GM12878 (cell line): Measurements from ENCODE around the gene AGBL4. TPM values are rescaled to one million over a fixed set of nuclear protein-coding genes. Genes with fewer than 3 reads are reported as not detected.

ENCODE experiments used
- ATAC-seq: fragments of 200-7000 bp; cut with Tn5 transposase; 3 replicates; pipeline ENCODE4 v1.9.1; 2020; ENCODE audit warnings: mild to moderate bottlenecking, moderate library complexity
- BruUV-seq: library from RNA; stranded (reverse); fragments of 400-500 nt; replicated peaks from 2 replicates; lab custom pipeline; 2021; lab: Mats Ljungman, UMichigan
- CTCF ChIA-PET: fragments of 300-600 bp; sonication (Branson Sonifier 250); formaldehyde crosslinking; extraction: SDS; loops from one replicate; lab custom pipeline; 2021; ENCODE audit warnings: inconsistent platforms; lab: Yijun Ruan, JAX
- POLR2A ChIA-PET: fragments of 350-600 bp; formaldehyde crosslinking; extraction: SDS; loops from one replicate; lab custom pipeline; 2021; ENCODE audit warnings: inconsistent platforms; lab: Charles Lee
- RAD21 ChIA-PET: fragments of 300-600 bp; sonication (Branson Sonifier 250); formaldehyde crosslinking; loops from one replicate; lab custom pipeline; 2023; ENCODE audit warnings: antibody characterized with exemption; ENCODE audit not compliant: unreplicated experiment; lab: Charles Lee
- SMC1A ChIA-PET: fragments of 300-600 bp; sonication (Branson Sonifier 250); formaldehyde crosslinking; loops from one replicate; lab custom pipeline; 2023; ENCODE audit not compliant: unreplicated experiment, uncharacterized antibody; lab: Charles Lee
- DNase-seq: peaks from one replicate; pipeline ENCODE4 v3.0.0-alpha.2; 2011; ENCODE audit warnings: low read depth, low spot score
- FAIRE-seq: peaks from 3 replicates; lab custom pipeline; 2011; peaks lifted over from hg19 to GRCh38; lab: Jason Lieb, UNC
- H2AFZ ChIP-seq: 2 replicates; pipeline ENCODE4 v1.6.0; 2011; ENCODE audit warnings: low read depth, low read length, control low read depth; ENCODE audit not compliant: control insufficient read depth
- H3K27ac ChIP-seq: 2 replicates; pipeline ENCODE4 v1.5.1; 2011; ENCODE audit warnings: control low read depth; ENCODE audit not compliant: control insufficient read depth, insufficient read depth
- H3K27me3 ChIP-seq, 2 experiments: replicated peaks in 1 of 2; 2 replicates each; pipeline versions ENCODE4 v1.6.0 to v1.6.1; 2011; ENCODE audit warnings: low read length in 1 of 2; ENCODE audit not compliant: control insufficient read depth in 2 of 2, insufficient read depth in 2 of 2
- H3K36me3 ChIP-seq, 2 experiments: 2 replicates each; pipeline ENCODE4 v1.5.1; 2011; ENCODE audit warnings: low read length in 1 of 2; ENCODE audit not compliant: control insufficient read depth in 2 of 2, insufficient read depth in 2 of 2
- H3K4me1 ChIP-seq: 2 replicates; pipeline ENCODE4 v1.6.1; 2011; ENCODE audit warnings: mild to moderate bottlenecking, low read length, moderate library complexity, mixed read lengths; ENCODE audit not compliant: control insufficient read depth, insufficient read depth
- H3K4me2 ChIP-seq: 2 replicates; pipeline ENCODE4 v1.6.0; 2011; ENCODE audit warnings: control low read depth; ENCODE audit not compliant: control insufficient read depth, insufficient read depth
- H3K4me3 ChIP-seq: fragments of 200-600 bp; sonication (generic); 2 replicates; pipeline ENCODE4 v1.5.1; 2016
- H3K79me2 ChIP-seq: 2 replicates; pipeline ENCODE4 v1.6.0; 2011; ENCODE audit warnings: low read length; ENCODE audit not compliant: control insufficient read depth, insufficient read depth
- H3K9ac ChIP-seq: 2 replicates; pipeline ENCODE4 v1.8.0; 2011; ENCODE audit warnings: low read length, control low read depth, mixed read lengths; ENCODE audit not compliant: control insufficient read depth, insufficient read depth
- H3K9me3 ChIP-seq: replicated peaks from 3 replicates; pipeline ENCODE4 v1.5.1; 2011; ENCODE audit warnings: mild to moderate bottlenecking, low read length; ENCODE audit not compliant: control insufficient read depth, insufficient read depth
- H4K20me1 ChIP-seq: 2 replicates; pipeline ENCODE4 v1.6.0; 2011; ENCODE audit not compliant: control insufficient read depth, insufficient read depth
- BRCA1 ChIP-seq: IDR thresholded peaks from 2 replicates; pipeline ENCODE4 v1.6.1; 2011; ENCODE audit warnings: low read depth, low read length, improper control_type of control experiment
- CBFB ChIP-seq: IDR thresholded peaks from 2 replicates; pipeline ENCODE4 v1.6.1; 2016; ENCODE audit warnings: antibody characterized with exemption, low read depth
- EP300 ChIP-seq, 2 experiments: fragments of 150-350 bp in 1 of 2; IDR thresholded peaks; 2 replicates each; pipeline ENCODE4 v1.6.1; 2011 to 2012; ENCODE audit warnings: low read depth in 2 of 2, low read length in 2 of 2, borderline replicate concordance in 1 of 2, improper control_type of control experiment in 1 of 2, inconsistent platforms in 1 of 2; ENCODE audit not compliant: control insufficient read depth in 1 of 2
- GATAD2B ChIP-seq: fragments of 450-650 bp; conservative IDR thresholded peaks from 2 replicates; pipeline ENCODE4 v1.6.1; 2017; ENCODE audit warnings: low read depth, mild to moderate bottlenecking, moderate library complexity
- KLF5 ChIP-seq: fragments of 450-650 bp; IDR thresholded peaks from 2 replicates; pipeline ENCODE4 v1.6.1; 2014; ENCODE audit warnings: mild to moderate bottlenecking; ENCODE audit not compliant: partially characterized antibody
- LARP7 ChIP-seq: fragments of 450-650 bp; IDR thresholded peaks from 2 replicates; pipeline ENCODE4 v1.6.1; 2017; ENCODE audit warnings: mild to moderate bottlenecking
- NFIC ChIP-seq: IDR thresholded peaks from 2 replicates; pipeline ENCODE4 v1.6.1; 2012; ENCODE audit warnings: low read depth, mild to moderate bottlenecking, inconsistent platforms, low read length, moderate library complexity
- NFXL1 ChIP-seq: fragments of 450-650 bp; IDR thresholded peaks from 2 replicates; pipeline ENCODE4 v1.6.1; 2017; ENCODE audit warnings: antibody characterized with exemption, mild to moderate bottlenecking, borderline replicate concordance
- PAX5 ChIP-seq: IDR thresholded peaks from 2 replicates; pipeline ENCODE4 v1.6.1; 2011; ENCODE audit warnings: low read depth, low read length, borderline replicate concordance
- SMAD1 ChIP-seq: fragments of 450-650 bp; IDR thresholded peaks from 2 replicates; pipeline ENCODE4 v1.6.1; 2018; ENCODE audit warnings: mild to moderate bottlenecking, low read depth; ENCODE audit not compliant: partially characterized antibody
- SUPT20H ChIP-seq: IDR thresholded peaks from 2 replicates; pipeline ENCODE4 v1.6.1; 2011; ENCODE audit warnings: low read depth, mild to moderate bottlenecking, low read length, moderate library complexity, borderline replicate concordance; ENCODE audit not compliant: control insufficient read depth
- SUZ12 ChIP-seq: fragments of 200-600 bp; sonication (generic); IDR thresholded peaks from one replicate; pipeline ENCODE4 v1.6.1; 2018; ENCODE audit warnings: antibody characterized with exemption, mild to moderate bottlenecking; ENCODE audit not compliant: unreplicated experiment
- ZNF24 ChIP-seq: fragments of 450-650 bp; IDR thresholded peaks from 2 replicates; pipeline ENCODE4 v1.6.1; 2017; ENCODE audit warnings: antibody characterized with exemption, mild to moderate bottlenecking
- ZZZ3 ChIP-seq: IDR thresholded peaks from 2 replicates; pipeline ENCODE4 v1.6.1; 2011; ENCODE audit warnings: low read depth; ENCODE audit not compliant: control insufficient read depth, insufficient read length
- WGBS: methylation state at CpG from one replicate; pipeline ENCODE4 v1.1.6; 2016; ENCODE audit warnings: low lambda C conversion rate; ENCODE audit not compliant: insufficient replicate concordance, insufficient coverage; ENCODE audit errors: missing lambda C conversion rate; 5-methylcytosine and 5-hydroxymethylcytosine counted together
- in situ Hi-C: fragments of 300-500 bp; cut with MboI; formaldehyde crosslinking; loops from 9 replicates; pipeline ENCODE4 v1.14.3; 2018; ENCODE audit warnings: mixed read lengths
- intact Hi-C: fragments of 100-400 bp; cut with micrococcal nuclease; formaldehyde crosslinking; loops from one replicate; pipeline ENCODE4 v1.14.2; 2022; ENCODE audit not compliant: unreplicated experiment
- polyA plus RNA-seq, 11 experiments: library from polyadenylated mRNA; depleted of rRNA in 4 of 11; unstranded in 6 of 11; stranded (reverse) in 5 of 11; fragments of >200 nt; fragmentation: Nextera tagmentation in 4 of 11; fragmentation: Illumina TruSeq in 1 of 11; extraction: Ambion mirVana in 4 of 11; extraction: Trizol in 1 of 11; gene quantifications; 1 replicate in 1 of 11; 2 replicates in 10 of 11; pipeline versions ENCODE4 v1.2.1 to v1.2.3, GENCODE V29; 2011 to 2016; ENCODE audit warnings: inconsistent platforms in 2 of 11, missing spikeins in 2 of 11, low read depth in 1 of 11
- total RNA-seq, 4 experiments: library from RNA; depleted of rRNA in 3 of 4; stranded (reverse); fragments of >200 nt in 3 of 4; fragmentation: Illumina TruSeq in 1 of 4; extraction: Trizol in 1 of 4; gene quantifications; 2 replicates each; pipeline versions ENCODE4 v1.2.1 to v1.2.3, GENCODE V29; 2013 to 2021
- TF ChIP-seq, protein P1 (sequence below): fragments of 450-650 bp; IDR thresholded peaks from 2 replicates; pipeline ENCODE4 v1.6.1; 2016; ENCODE audit warnings: mild to moderate bottlenecking, moderate library complexity, borderline replicate concordance
- TF ChIP-seq, protein P2 (sequence below): fragments of 450-650 bp; IDR thresholded peaks from 2 replicates; pipeline ENCODE4 v1.6.1; 2018; ENCODE audit warnings: borderline replicate concordance, mild to moderate bottlenecking; ENCODE audit not compliant: partially characterized antibody
- TF ChIP-seq, protein P3 (sequence below): fragments of 450-650 bp; IDR thresholded peaks from 2 replicates; pipeline ENCODE4 v1.6.1; 2017; ENCODE audit warnings: mild to moderate bottlenecking, low read depth, inconsistent platforms; ENCODE audit not compliant: poor library complexity, severe bottlenecking

The AGBL4 gene
- total and polyA plus RNA-seq, 10 of the 15 experiments (the other 5 are each of a cell fraction or from before 2014, with no cell fraction given), result 0.31 TPM; not detected in 9

- POLR2A ChIA-PET, result no interaction called here
- CTCF ChIA-PET, result no interaction called here
- no peak overlapping the region for H3K4me2 ChIP-seq
- TF ChIP-seq SMAD1 (no peak), NFXL1 (no peak), CBFB (no peak), ZNF24 (no peak), BRCA1 (no peak), KLF5 (no peak), SUPT20H (no peak), EP300 (IDR thresholded peaks at IDR 0.05; ENCODE audit: borderline replicate concordance in 1 of 2, control insufficient read depth in 1 of 2, low read depth in 2 of 2, low read length in 2 of 2) (no peak), GATAD2B (no peak), NFIC (no peak), PAX5 (no peak), ZZZ3 (no peak), SUZ12 (no peak), LARP7 (no peak)
- TF ChIP-seq, protein P1, sequence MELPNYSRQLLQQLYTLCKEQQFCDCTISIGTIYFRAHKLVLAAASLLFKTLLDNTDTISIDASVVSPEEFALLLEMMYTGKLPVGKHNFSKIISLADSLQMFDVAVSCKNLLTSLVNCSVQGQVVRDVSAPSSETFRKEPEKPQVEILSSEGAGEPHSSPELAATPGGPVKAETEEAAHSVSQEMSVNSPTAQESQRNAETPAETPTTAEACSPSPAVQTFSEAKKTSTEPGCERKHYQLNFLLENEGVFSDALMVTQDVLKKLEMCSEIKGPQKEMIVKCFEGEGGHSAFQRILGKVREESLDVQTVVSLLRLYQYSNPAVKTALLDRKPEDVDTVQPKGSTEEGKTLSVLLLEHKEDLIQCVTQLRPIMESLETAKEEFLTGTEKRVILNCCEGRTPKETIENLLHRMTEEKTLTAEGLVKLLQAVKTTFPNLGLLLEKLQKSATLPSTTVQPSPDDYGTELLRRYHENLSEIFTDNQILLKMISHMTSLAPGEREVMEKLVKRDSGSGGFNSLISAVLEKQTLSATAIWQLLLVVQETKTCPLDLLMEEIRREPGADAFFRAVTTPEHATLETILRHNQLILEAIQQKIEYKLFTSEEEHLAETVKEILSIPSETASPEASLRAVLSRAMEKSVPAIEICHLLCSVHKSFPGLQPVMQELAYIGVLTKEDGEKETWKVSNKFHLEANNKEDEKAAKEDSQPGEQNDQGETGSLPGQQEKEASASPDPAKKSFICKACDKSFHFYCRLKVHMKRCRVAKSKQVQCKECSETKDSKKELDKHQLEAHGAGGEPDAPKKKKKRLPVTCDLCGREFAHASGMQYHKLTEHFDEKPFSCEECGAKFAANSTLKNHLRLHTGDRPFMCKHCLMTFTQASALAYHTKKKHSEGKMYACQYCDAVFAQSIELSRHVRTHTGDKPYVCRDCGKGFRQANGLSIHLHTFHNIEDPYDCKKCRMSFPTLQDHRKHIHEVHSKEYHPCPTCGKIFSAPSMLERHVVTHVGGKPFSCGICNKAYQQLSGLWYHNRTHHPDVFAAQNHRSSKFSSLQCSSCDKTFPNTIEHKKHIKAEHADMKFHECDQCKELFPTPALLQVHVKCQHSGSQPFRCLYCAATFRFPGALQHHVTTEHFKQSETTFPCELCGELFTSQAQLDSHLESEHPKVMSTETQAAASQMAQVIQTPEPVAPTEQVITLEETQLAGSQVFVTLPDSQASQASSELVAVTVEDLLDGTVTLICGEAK, result no peak
- TF ChIP-seq, protein P2, sequence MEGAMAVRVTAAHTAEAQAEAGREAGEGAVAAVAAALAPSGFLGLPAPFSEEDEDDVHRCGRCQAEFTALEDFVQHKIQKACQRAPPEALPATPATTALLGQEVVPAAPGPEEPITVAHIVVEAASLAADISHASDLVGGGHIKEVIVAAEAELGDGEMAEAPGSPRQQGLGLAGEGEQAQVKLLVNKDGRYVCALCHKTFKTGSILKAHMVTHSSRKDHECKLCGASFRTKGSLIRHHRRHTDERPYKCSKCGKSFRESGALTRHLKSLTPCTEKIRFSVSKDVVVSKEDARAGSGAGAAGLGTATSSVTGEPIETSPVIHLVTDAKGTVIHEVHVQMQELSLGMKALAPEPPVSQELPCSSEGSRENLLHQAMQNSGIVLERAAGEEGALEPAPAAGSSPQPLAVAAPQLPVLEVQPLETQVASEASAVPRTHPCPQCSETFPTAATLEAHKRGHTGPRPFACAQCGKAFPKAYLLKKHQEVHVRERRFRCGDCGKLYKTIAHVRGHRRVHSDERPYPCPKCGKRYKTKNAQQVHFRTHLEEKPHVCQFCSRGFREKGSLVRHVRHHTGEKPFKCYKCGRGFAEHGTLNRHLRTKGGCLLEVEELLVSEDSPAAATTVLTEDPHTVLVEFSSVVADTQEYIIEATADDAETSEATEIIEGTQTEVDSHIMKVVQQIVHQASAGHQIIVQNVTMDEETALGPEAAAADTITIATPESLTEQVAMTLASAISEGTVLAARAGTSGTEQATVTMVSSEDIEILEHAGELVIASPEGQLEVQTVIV, result no peak
- TF ChIP-seq, protein P3, sequence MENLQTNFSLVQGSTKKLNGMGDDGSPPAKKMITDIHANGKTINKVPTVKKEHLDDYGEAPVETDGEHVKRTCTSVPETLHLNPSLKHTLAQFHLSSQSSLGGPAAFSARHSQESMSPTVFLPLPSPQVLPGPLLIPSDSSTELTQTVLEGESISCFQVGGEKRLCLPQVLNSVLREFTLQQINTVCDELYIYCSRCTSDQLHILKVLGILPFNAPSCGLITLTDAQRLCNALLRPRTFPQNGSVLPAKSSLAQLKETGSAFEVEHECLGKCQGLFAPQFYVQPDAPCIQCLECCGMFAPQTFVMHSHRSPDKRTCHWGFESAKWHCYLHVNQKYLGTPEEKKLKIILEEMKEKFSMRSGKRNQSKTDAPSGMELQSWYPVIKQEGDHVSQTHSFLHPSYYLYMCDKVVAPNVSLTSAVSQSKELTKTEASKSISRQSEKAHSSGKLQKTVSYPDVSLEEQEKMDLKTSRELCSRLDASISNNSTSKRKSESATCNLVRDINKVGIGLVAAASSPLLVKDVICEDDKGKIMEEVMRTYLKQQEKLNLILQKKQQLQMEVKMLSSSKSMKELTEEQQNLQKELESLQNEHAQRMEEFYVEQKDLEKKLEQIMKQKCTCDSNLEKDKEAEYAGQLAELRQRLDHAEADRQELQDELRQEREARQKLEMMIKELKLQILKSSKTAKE, result no peak
Measured at GRCh38 chr1:48710915-48711314, 1312.8 kb downstream of the AGBL4 start.

More at GRCh38 chr1:48710915-48711314, 1312.8 kb downstream of the AGBL4 start:
- no peak overlapping the region for H3K9ac ChIP-seq
- no peaks in the 10 kb centered on the region for H3K4me1 ChIP-seq
- in situ Hi-C loops, result no loop called here
- DNase-seq, result no peak
- no peak overlapping the region for H3K4me3 ChIP-seq
- RAD21 ChIA-PET, result no interaction called here
- intact Hi-C loops, result no loop called here
- WGBS, result 0% methylated on average over 2 of the region's 2 CpGs
- no peaks in the 10 kb centered on the region for H3K36me3 ChIP-seq
- SMC1A ChIA-PET, result no interaction called here
- H4K20me1 ChIP-seq, result no peaks in the 10 kb centered on the region
- no peak overlapping the region for H3K27ac ChIP-seq
- no TSS peak for BruUV-seq
- no peak for ATAC-seq
- H3K9me3 ChIP-seq, result no peaks in the 10 kb centered on the region
- H2AFZ ChIP-seq, result no peak overlapping the region
- no peaks in the 10 kb centered on the region for H3K79me2 ChIP-seq
- no peak for FAIRE-seq
- no peaks in the 10 kb centered on the region; a peak in 2 of 4 replicates for H3K27me3 ChIP-seq
